GM18861 (cell line): Measurements from ENCODE around the gene ATP5PF.
"Not testable (repeated sequence)": the region's sequence is repeated elsewhere in the genome, so short reads cannot be mapped to it uniquely, and the experiment has no call there.

Experiments used
- ATAC-seq: cut with Tn5 transposase; IDR thresholded peaks from one replicate; pipeline ENCODE4 v1.9.1; 2021; ENCODE audit not compliant: unreplicated experiment

ATP5PF gene, protein sequence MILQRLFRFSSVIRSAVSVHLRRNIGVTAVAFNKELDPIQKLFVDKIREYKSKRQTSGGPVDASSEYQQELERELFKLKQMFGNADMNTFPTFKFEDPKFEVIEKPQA

DNA sequence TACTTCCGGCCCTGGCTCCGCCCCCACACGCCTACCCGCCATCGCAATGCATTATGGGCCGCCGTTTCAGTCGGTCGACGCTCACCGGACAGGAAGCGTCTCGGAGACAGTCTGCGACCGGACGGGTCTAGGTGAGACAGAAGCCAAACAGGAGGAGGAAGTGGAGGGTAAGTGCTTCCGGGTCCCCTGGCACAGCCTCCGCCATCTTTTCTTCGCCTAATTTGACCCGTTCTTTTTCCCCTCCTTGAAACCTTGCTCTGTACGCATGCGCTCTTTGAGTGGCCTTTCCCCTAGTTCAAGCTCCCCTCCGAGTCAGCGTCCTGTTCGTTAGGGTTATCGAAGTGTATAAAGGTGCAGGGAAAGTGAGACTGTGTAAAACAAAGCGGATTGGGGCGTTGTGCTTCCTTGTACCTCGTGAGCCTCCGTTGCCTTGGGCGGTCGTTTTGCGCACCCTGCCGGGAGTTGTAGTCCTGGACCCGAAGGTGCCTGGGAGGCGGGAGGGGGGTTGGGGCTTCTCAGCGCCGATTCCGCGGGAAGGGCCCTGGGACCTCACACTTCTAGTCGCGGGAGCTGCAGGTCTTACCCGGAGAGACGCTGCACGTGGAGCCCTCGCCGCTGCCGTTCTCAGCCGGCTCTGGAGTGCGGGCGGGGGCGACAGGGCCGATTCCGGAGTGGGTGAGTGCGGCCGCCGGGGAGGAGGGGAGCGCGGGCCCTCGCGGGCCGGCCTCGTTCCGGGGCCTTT, at the start of gene ATP5PF, which contains the start of gene GABPA:
Gene ATP5PF (minus strand): TSS at position 1 of the 742 bp plus-strand sequence. CDS start 5,110 bp downstream, outside the sequence.
Gene GABPA (plus strand): TSS at position 69 of the 742 bp plus-strand sequence. CDS start 6,627 bp downstream, outside the sequence.
- ATAC-seq: peak; percentile 78

DNA sequence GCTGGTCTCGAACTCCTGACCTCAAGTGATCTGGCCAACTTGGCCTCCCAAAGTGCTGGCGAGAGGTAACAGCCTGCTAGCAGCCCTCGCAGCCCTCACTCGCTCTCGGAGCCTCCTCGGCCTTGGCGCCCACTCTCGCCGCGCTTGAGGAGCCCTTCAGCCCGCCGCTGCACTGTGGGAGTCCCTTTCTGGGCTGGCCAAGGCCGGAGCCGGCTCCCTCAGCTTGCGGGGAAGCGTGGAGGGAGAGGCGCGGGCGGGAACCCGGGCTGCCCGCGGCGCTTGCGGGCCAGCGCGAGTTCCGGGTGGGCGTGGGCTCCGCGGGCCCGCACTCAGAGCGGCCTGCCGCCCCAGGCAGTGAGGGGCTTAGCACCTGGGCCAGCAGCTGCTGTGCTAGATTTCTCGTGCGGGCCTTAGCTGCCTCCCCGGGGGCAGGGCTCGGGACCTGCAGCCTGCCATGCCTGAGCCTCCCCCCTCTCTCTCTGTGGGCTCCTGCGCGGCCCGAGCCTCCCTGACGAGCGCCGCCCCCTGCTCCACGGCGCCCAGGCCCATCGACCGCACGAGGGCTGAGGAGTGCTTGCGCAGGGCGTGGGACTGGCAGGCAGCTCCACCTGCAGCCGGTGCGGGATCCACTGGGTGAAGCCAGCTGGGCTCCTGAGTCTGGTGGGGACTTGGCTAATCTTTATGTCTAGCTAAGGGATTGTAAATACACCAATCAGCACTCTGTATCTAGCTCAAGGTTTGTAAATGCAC, 43.6 kb upstream of the ATP5PF start:
- ATAC-seq: not testable (repeated sequence)

DNA sequence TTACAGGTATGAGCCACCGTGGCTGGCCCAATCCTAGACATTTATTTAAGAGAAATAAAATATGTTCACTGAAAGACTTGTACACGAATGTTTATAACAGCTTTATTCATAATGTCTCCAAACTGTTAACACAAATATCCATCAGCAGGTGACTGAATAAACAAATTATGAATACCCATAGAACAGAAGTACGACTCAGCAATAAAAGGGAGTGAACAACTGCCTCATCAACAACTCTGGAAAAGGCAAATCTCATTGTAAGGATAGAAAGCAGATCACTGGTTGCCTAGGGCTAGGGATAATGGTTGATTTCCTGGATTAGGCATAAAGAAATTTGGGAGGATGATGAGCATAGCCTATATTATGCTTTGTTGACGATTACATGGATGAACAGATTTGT, 41.7 kb upstream of the ATP5PF start:
- no peak for ATAC-seq

DNA sequence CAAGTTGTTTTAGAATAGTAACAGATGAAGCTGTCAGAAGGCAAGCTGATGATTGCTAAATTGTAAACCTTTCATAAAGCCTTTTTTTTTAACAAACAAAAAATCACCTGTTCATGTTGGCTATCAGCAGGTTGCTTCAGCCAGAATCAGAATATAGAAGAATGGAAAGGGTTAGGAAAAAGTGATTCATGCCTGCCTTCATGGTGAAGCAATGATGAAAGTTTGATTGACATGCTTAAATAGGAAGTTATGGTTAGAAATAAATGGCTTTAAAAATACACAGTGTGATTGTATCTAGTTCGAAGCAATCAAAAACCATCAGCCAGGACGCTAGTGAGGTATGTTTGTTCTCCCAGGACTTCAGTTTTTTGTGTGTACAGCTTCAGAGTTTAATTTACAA, 38.0 kb upstream of the ATP5PF start:
- ATAC-seq: no peak

DNA sequence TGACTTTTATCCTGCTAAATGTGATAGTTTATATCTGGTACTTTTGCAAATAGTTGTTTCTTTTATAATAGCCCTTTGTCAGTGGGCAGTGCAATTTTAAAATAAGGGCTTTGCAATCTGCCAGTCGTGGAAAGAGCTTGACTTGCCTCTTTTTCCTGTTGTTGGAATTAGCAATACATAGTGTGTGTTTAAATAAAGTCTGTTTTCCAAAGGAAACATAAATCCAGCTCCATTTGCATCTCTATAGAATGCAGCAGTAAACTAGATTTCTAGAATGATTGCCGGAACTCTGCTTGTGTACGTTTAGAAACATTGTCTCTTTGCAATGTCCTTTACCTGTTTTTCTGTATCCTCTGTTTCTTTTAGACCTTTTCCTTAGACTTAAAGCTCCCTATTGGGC, 33.2 kb upstream of the ATP5PF start:
- ATAC-seq: no peak

DNA sequence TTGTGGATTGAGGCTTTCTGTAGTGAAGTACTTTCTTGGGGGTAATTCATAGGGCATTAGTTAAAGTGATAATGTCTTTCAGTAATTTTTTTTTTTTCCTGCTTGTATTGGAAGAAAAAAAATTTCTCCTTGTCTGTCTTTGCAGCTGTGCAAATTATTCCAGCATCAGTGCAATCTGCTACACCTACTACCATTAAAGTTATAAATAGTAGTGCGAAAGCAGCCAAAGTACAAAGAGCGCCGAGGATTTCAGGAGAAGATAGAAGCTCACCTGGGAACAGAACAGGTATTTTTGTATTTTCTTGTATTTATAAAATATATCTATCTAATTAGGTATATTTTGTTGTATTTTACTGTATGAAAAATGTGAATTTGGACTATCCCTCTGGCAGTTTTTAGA, 29.4 kb upstream of the ATP5PF start:
- ATAC-seq: no peak

DNA sequence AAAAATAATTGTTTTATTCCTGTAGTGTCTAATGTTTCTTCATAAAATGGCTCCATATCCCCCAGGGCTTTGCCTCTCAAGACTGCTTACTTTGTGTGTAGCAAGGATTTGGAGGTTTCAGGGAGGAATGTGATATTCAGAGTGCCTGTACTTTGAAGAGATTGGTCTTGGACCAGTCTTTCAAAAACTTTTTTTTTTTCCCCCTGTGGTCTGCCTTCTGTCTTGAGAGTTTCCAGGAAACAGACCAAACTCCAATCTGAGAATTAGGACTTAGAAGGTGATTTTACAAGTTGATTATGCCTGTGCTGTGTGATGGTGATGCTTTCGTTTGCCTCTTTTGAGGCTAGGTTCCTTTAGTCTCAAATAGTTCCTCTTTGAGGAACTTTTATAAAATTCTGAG, 26.0 kb upstream of the ATP5PF start:
- no peak for ATAC-seq

DNA sequence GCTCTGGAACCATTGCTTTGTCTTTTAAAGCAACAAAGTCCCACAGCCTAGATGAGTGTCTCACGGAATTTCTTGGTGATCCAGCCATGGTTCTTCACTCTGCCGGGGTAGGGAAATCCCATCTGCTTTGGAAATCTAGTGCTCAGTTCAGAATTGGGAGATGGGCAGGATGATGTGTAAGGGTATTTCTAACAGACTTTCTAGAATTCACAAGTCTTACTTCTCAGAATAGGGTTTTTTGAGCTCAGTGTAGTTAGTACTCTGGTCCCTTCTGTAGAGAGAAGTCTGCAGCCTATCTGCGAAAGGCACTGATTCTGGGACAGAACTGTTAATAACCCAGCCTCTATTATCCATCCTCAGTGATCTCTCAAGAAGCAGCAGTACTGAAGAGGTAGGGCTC, 25.4 kb upstream of the ATP5PF start:
- no peak for ATAC-seq

DNA sequence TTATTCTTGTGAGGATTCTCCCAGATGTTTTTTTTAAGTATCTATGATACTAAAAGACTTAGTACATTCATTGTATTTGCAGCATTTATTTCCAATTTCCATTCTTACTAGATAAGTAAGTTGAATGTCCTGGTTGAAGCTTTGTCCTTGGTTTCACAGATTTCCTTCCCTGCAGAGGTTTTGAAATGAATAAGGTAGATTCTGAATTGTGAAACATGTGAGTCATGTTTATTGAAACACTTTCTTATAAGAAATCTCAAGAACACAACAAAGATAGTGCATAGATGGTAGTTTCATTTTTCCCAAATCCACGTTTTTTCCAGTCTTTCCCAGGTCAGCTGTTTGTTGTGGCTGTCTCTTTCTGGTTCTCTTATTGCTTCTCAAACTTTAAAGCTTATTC, 24.9 kb upstream of the ATP5PF start:
- no peak for ATAC-seq

DNA sequence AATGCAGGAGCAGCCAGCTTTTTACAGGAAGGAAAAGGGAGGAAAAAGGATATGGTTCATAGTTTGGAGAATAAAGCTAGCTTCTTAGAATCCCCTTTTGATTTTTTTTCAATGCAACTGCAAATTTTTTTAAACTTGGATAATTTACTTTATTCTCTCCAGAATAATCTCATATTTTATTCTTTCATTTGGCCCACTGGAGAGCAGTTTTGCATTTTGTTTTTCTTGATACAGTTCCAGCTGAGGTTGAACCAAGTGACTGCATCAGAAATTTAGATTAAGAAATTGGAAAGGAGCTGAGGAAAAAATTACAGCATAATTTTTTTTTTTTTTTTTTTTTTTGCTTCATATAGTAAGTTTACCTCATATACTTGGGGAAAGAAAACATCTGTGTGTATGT, 22.8 kb upstream of the ATP5PF start:
- ATAC-seq: no peak

DNA sequence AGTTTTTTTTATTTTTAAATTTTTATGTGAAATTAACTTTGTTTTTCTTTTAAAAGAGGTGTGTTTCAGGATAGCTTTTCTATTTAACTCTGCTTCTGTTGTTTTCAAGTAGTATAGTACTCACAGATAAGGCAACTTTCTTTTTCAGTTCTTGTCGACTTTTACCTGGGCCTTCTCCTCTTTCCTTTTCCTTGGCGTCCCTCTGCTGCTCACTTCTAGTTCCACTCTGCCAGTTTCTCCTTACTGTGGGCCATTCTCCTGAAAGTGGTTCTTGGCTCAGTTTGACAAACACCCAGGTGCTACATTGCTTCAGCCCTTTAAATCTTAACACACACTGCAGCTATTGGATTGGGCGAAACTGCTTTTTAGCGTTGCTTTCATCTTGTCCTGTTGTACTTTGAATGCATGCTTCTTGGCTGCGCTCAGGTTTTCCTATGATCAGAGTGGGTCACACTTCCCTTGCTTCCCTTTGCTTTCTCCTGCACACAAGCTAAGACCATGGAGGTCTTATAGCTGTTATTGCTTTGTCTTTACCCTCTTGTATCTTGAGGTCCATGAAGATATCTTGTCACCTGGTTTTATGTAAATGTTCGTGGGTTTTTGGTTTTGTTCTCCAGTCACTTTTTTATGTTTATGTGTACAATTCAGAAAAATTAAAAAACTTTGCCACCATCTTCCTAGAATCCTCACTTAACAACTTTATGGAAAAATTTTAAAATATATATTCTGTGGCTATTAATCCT, 21.7 kb upstream of the ATP5PF start:
- no peak for ATAC-seq

DNA sequence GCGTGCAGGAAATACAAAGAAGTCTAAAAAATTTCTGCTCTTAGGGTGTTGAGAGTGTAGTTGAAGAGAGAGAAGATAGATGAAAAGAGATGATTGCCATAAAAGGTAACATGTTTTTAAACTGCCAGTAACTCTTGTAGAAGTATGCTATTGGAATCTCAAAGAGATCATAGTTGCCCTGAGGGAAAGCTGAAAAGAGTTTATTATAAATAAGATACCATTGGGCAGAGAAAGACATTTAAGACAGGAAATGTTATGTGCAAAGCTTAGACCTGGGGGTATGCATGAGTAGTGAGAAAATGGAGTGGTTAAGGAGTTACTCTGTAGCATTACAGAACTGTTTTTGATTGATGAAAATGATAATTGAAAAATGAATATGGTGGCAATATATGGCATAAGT, 17.7 kb upstream of the ATP5PF start:
- ATAC-seq: no peak

DNA sequence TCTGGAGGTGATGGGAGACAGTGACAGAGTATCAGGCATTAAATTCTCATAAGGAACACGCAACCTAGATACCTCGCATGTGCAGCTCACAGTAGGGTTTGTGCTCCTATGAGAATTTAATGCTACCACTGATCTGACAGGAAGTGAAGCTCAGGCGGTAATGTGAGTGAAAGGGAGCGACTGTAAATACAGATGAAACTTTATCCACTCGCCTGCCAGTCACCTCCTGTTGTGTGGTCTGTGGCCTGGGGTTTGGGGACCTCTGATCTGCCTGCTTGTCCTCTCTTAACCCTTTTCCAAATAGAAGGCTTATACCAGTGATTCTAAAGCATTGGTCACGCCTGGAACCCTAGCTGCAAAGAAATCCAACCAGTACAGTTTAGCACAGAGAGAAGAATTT, 15.4 kb upstream of the ATP5PF start:
- ATAC-seq: peak; percentile 45

DNA sequence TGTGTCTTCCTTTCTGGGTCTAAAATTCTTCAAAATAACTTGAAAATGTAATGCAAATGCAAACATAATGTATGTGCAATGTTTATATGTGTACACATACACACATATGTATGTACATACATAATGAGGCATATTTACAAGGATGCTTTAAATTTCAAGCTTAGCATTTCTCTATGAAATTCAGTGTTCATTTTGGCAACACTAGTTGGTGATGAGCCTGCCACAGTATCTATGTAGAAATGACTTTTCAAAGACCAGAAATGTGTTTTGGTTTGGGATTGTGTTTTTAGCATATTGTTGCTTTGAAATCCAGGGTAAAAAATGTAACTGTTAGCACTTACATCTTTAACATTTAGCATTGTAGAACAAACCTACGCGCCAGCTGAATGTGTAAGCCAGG, 10.2 kb upstream of the ATP5PF start:
- no peak for ATAC-seq

DNA sequence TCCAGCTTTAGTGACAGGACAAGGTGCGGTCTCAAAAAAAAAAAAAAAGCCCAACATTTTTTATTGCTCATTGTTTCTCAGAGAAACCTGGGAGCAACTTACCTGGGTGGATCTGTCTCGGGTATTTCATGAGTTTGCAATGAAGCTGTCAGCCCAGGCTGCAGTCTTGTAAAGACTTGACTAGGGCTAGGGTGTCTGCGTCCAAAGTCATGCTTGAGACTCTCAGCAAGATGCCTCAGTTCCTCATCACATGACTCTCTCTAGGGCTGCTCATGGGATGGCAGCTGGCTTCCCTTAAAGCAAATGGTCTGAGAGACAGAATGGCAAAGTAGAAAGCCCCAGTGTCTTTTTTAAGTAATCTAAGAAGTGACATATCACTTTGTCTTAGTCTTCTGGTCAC, 8.2 kb upstream of the ATP5PF start:
- ATAC-seq: no peak

DNA sequence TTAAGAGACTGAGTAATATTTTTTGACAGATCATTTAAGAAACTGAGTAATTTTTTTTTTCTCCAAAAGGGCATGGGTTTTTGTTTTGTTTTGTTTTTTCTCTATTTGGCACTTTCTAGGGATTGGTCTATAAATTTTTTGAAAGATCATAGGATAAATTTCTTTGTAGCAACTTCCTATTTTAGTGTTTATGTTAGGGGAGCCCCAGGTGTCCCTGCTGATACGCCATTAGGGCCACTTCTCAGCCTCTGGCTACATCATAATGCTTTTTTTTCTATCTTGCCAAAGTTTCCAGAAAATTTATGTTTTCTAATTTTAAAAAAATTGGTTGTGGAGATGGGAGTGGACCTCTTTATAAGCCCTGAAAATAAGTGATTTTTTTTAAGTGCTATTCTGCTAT, 2.7 kb upstream of the ATP5PF start:
- ATAC-seq: no peak

DNA sequence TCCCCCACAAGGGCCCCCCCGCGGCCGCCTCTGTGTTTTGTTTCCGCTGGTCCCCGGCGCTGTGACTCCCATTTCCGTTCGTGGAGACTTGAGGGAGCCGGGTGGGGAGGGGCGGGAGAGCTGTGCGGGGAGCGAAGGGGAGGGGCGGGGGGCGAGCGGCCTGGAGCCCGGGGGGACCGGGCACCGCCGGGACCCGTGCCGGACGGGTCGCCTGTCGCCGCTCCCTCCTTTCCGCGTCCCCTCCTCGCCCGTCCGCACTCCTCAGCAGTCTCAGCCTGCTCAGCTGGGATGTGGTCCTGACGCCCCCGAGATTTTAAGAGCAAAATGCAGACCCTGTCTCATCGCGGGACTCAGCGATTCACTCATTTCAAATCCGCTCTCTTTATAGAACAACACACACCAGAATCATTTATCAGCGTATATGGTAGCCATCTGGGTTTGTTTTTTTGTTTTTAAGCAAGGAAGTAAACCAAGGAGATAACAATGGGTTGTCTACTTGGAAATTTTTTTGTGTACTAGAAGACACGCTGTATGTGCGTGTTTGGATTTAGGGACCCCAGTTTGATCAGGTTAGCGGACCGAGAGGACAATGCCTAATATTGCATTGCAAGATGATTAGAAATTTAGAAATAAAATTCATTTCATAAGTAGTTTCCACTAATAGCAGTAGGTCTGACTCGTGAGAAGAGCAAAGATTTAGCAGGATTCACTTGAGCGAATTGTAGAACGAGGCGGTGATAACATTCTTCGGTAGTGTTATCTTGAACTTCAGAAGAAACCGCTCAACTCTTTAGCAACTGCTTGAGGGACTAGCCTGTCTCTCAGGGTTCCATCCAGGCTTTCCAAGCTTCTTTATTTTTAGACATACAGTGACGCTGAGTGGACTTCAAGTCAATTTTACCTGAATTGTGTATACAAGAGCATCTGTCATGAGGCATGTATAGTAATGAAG, 1.2 kb upstream of the ATP5PF start:
- peak; percentile 3 for ATAC-seq

DNA sequence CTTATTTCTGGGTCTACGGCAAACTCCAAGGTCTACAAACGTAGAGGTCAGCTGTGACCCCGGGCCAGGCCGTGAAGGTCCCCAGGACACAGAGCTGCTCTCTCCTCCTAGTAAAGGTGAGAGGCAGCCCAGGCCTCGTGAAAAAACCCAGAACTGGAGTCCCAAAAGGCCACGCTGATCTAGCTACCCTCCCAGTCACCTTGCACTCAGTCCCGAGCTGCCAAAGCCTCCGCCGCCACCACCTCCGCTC, 125 bp downstream of the ATP5PF start:
- no peak for ATAC-seq

DNA sequence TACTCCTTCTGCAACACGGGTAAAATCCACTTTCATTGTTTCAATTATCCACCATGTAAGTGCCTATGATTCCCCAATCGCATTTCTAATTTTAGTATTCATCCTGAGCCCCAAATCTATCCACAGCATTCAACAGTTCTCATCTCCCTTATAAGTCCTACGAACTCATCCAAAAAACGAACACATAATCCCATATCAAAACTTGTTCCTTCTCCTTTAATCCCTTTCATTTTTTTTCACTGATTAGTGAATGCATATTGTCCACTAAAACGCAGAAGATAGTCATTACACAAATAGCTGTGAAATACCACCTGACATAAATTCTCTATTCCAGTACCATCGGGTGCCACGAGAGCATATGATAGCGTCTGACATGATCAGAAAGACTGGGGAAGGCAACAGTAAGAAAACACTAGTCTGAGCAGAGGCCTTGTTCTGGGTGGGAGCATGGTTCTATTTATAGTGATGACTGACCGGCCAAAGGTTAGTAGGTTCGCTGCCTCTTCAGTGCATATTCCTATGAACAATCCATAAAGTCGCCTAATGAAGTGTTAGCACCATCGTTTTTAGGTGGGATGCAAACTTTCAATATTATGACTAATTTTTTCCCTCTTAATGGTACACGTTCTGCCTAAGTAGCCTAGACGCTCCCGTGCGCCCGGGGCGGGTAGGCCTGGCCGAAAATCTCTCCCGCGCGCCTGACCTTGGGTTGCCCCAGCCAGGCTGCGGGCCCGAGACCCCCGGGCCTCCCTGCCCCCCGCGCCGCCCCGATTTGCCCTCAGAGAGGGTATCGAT, 648 bp downstream of the ATP5PF start:
- ATAC-seq: peak; percentile 11
